ENCODE results near the gene MEIKIN.
A peak's percentile ranks its signal among the peaks of the same experiment; 100 is the strongest.

The MEIKIN gene

GRCh38 chr5:131973089-131973712 is 27.7 kb upstream of the MEIKIN start:
- no peak for DNase-seq

- DNase-seq = no peak
Observed at GRCh38 chr5:131968396-131968954, 23.0 kb upstream of the MEIKIN start.

DNA sequence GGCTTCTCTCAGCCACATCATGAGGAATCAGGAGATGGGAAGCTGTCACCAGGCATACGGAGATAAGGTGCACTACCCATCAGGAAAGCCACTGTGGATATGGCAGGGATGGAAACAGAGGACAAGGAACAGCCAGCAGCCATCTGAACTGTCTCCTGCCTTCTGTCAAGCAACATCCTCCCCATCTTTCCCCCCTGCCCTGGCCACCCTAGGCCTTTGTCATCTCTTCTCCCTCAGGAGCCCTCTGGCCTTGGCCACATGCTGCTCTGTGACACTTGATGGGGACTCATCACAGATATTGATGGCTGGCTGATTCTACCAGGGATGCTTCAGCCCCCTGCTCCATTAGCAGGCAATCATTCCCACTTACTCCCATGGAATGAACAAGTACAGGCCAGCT is 21.1 kb upstream of the MEIKIN start:
- DNase-seq = no peak

GRCh38 chr5:131965826-131966415 is 20.5 kb upstream of the MEIKIN start:
- no peak for DNase-seq

GRCh38 chr5:131959906-131960305 is 14.4 kb upstream of the MEIKIN start:
- no peak for DNase-seq

DNA sequence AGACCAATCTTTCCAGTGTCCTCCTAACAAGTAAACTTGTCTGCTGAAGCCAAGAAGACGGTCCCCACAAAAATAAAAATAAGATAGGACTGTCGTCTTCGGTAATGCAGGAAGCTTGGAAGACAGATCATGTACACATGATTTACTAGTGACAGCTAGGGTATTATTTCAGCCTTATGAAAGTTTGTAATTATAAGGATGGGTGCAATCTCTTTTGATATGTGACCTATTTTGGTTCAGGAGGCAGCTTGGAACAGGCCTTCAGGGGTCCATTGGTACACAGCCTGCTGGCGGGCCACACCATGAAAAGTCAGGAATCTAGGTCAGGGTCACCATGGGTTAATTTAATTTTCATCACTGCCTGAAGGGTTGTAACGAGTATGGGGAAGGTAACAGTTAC is 13.7 kb upstream of the MEIKIN start:
- DNase-seq = no peak

- DNase-seq = no peak
Observed at GRCh38 chr5:131957721-131958441, 12.4 kb upstream of the MEIKIN start.

DNA sequence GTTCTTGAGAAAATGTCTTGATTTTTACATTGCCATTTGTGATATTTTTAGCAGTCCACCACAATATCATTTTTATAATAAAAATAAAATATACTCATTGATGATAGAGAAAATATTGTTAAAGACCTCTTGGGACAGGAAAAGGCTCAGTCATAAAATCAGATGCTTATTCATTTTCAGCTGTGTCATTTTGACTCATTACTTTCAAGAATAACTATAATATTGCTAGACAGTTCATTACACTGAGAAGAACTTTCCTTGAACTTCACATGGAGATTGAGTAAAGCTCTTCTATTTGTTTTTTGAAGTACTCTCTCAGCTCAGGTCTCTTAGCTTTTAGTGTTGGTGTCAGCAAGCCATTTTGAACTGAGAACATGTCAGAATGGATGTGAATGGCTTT is 8.5 kb upstream of the MEIKIN start:
- no peak for DNase-seq

- DNase-seq = no peak
Observed at GRCh38 chr5:131952301-131952857, 6.9 kb upstream of the MEIKIN start.

GRCh38 chr5:131950706-131951105 is 5.2 kb upstream of the MEIKIN start:
- DNase-seq = no peak

- peak; percentile 1 for DNase-seq
Observed at GRCh38 chr5:131947445-131947844, 2.0 kb upstream of the MEIKIN start.

GRCh38 chr5:131944702-131945550 is 537 bp downstream of the MEIKIN start:
- DNase-seq = no peak

GRCh38 chr5:131943916-131944315 is 1.5 kb downstream of the MEIKIN start:
- no peak for DNase-seq

- DNase-seq = no peak
Observed at GRCh38 chr5:131942016-131942415, 3.4 kb downstream of the MEIKIN start.

GRCh38 chr5:131939690-131940345 is 5.6 kb downstream of the MEIKIN start:
- DNase-seq = no peak

GRCh38 chr5:131932235-131932634 is 13.2 kb downstream of the MEIKIN start:
- no peak for DNase-seq

DNA sequence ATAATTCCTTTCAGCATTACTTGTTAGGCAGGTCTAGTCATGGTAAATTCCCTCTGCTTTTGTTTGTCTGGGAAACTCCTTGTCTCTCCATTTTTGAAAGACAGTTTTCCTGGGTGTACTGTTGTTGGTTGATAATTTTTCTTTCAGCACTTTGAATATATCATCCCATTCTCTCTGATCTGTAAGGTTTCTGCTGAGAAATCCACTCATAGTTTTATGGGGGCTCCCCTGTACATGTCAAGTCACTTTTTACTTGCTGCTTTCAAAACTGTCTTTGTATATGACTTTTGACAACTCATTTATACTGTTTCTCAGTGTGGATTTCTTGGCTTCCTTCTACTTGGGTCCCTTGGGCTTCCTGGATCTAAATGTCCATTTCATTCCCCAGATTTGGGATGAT is 16.5 kb downstream of the MEIKIN start:
- no peak for DNase-seq

GRCh38 chr5:131926168-131926567 is 19.3 kb downstream of the MEIKIN start:
- DNase-seq = no peak

GRCh38 chr5:131916481-131916880 is 29.0 kb downstream of the MEIKIN start:
- no peak for DNase-seq

- DNase-seq = no peak
Observed at GRCh38 chr5:131914472-131914871, 31.0 kb downstream of the MEIKIN start.

GRCh38 chr5:131913603-131914002 is 31.9 kb downstream of the MEIKIN start:
- DNase-seq = no peak

- no peak for DNase-seq
Observed at GRCh38 chr5:131906668-131907067, 38.8 kb downstream of the MEIKIN start.

Measured in DMS153 (cell line).